NB4 (cell line): Measurements from ENCODE around the gene RXRG.

Experiments used
- CTCF ChIP-seq: IDR thresholded peaks from one replicate; pipeline ENCODE4 v1.5.1; 2012; ENCODE audit warnings: low read depth, low read length
- MAX ChIP-seq: IDR thresholded peaks from 2 replicates; pipeline ENCODE4 v1.6.1; 2011; ENCODE audit warnings: low read depth, low read length
- MYC ChIP-seq: IDR thresholded peaks from 2 replicates; pipeline ENCODE4 v1.6.1; 2011; ENCODE audit warnings: low read depth, low read length
- POLR2A ChIP-seq: IDR thresholded peaks from 2 replicates; pipeline ENCODE4 v1.6.1; 2011; ENCODE audit warnings: mild to moderate bottlenecking; ENCODE audit not compliant: insufficient read length; ENCODE audit errors: extremely low read depth

- TF ChIP-seq CTCF (no peak), POLR2A (no peak), MAX (no peak), MYC (no peak)
Observed at GRCh38 chr1:165353731-165354671, 90.9 kb downstream of the RXRG start.
